Choroid plexus epithelial cell (primary cell): Measurements from ENCODE around the gene LYST.

Experiments used
- DNase-seq: peaks from one replicate; pipeline ENCODE4 v3.0.0-alpha.2; 2010; ENCODE audit warnings: low read depth
- H3K4me3 ChIP-seq: 2 replicates; pipeline ENCODE4 v1.5.1; 2011; ENCODE audit warnings: low read depth, mild to moderate bottlenecking, control low read depth, low read length, moderate library complexity
- CTCF ChIP-seq: conservative IDR thresholded peaks from 2 replicates; pipeline ENCODE4 v1.5.1; 2011; ENCODE audit warnings: low read depth, mild to moderate bottlenecking, control low read depth, inconsistent platforms, low read length, moderate library complexity

LYST gene

DNA sequence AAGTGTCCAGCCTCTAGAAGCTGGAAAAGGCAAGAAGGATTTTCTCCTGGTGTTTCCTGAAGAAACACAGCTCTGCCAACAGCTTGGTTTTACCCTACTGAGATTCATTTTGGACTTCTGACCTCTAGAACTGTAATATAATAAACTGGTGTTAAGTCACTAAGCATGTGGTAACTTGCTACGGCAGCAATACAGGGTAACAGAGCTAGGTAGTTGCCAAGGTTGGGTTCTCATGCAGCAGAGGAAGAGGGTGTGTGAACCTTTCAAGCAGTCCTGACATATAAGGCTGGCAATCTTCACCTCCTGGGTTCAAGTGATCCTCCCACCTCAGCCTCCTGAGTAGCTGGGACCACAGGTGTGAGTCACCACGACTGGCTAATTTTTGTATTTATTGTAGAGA lies 253.1 kb downstream of the LYST start:
- TF ChIP-seq CTCF: no peak
- no peak for DNase-seq
- no peak overlapping the region for H3K4me3 ChIP-seq

DNA sequence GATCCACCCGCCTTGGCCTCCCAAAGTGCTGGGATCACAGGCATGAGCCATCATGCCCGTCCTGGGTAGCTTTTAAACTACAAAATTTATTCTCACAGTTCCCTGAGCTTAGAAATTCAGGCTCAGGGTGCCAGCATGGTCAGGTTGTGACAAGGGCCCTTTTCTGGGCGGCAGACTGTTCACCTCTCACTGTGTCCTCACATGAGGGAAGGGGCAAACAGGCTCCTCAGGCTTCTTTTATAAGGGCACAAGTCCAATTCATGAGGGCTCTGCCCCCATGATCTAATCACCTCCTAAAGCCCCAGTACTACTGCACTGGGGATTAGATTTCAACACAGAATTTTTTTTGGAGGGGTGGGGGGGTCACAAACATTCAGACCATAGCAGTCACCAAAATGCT lies 253.9 kb downstream of the LYST start:
- DNase-seq: no peak
- TF ChIP-seq CTCF: no peak
- H3K4me3 ChIP-seq: no peak overlapping the region
